HG03354 (cell line): ENCODE results near the gene N4BP2L2.

ENCODE experiments used
- ATAC-seq: cut with Tn5 transposase; IDR thresholded peaks from one replicate; pipeline ENCODE4 v1.9.1; 2021; ENCODE audit warnings: mild to moderate bottlenecking; ENCODE audit not compliant: unreplicated experiment, poor library complexity, severe bottlenecking

Gene N4BP2L2

DNA sequence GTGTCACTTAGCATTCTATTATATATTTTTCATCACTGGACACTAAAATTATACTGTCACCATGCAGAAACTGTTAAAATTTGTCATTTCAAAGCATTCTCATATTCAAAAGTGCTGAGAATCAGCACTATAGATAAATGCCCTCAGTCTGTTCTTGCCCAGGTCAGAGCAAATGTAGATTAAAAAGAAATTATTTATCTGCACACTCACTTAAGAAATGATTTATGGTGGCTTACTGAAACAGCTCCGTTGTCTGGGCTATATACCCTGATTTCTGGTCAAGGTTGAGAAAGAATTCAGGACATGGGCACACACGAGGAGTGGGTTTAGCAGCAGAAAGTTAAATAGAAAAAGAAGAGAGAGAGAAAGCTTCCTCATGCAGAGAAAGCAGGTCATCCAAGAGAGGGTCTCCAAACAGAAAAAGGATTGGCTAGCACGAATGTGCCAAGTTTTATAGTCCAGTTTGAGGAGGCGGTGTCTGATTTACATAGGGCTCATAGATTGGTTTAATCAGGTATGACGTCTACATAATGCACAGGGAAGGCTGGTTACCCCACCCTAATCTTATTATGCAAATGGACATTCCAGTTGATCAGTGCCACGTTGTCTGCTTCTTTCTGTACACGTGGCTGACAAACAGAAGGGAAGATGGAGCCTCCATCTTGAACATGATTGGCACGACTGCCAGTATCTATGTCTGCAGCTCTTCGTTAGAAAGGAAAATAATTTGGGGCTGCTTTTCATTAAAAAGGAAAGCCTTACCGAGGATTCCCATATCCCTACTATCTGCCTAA is 63.4 kb downstream of the N4BP2L2 start:
- no peak for ATAC-seq

- ATAC-seq, result no peak
Observed at GRCh38 chr13:32473650-32474049, 64.9 kb downstream of the N4BP2L2 start.

DNA sequence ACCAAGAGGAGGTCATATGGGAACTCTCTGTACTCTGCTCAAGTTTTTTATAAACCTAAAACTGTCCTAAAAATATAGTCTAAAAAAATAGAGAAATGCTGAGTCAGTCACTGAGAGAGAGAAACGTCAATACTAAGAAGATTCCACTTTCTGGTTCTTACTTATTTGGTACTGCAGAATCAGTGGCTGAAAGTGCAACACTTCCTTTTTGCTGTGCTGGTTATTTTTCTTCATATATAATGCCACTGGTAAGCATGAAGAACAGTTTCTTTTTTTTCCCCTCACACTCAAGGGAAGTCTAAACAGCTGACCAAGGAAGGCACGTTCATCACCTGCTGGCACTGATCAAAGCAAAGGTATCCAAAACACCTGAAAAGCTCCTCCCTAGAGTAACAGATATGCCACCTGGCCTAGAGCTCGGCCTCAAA is 66.4 kb downstream of the N4BP2L2 start:
- ATAC-seq, result peak; percentile 63

- no peak for ATAC-seq
Observed at GRCh38 chr13:32471187-32471922, 67.2 kb downstream of the N4BP2L2 start.

- no peak for ATAC-seq
Observed at GRCh38 chr13:32468502-32469142, 70.0 kb downstream of the N4BP2L2 start.

DNA sequence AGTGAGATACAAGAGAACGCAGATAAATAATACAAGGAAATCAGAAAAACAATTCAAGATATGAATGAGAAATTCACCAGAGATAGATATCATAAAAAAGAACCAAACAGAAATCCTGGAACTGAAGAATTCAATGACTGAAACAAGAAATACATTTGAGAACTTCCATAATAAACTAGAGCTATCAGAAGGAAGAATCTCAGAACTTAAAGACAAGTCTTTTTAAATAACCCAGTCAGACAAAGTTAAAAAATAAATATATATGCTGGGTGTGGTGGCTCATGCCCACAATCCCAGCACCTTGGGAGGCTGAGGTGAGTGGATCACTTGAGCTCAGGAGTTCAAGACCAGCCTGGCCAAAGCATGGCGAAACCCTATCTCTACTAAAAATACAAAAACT is 82.0 kb downstream of the N4BP2L2 start:
- ATAC-seq, result no peak

GRCh38 chr13:32455594-32455903 is 83.0 kb downstream of the N4BP2L2 start:
- ATAC-seq, result no peak

GRCh38 chr13:32454886-32455593 is 83.6 kb downstream of the N4BP2L2 start:
- ATAC-seq, result no peak

DNA sequence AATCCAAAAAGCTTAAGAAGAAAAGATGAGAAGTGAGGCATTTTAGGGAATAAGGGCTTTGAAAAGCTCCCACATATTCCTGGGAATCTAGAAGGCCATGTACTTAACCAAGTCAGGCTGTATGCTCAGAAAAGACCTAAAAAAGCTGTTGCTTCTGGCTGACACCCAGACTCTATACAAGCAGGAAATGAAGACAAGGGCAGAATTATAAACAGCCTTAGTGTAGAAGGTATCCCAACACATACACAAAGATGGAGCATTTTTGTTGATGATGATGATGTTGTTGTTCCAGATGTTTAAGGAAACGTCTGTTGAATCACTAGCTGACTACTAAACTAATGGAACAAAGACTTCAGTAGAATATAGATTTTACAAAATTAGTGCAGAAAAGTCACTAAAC is 84.6 kb downstream of the N4BP2L2 start:
- ATAC-seq, result no peak

DNA sequence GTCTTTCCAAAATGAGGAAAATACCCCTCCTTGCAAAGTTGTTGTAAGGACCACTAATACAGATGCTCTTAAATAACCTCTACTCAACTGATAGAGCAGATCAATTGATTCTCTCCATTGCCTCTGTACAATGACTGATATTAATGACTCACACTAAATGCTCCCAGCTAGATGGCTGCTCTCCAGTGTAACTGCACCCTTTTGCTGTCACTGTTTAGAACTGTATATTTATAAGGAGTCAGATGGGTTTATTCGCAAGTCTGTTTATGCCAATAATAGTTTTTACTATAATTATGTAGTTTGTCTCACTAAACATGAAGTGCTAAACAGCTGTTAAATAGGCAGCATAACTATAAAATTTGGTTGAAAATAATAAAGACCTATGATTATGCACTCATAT is 89.6 kb downstream of the N4BP2L2 start:
- no peak for ATAC-seq

DNA sequence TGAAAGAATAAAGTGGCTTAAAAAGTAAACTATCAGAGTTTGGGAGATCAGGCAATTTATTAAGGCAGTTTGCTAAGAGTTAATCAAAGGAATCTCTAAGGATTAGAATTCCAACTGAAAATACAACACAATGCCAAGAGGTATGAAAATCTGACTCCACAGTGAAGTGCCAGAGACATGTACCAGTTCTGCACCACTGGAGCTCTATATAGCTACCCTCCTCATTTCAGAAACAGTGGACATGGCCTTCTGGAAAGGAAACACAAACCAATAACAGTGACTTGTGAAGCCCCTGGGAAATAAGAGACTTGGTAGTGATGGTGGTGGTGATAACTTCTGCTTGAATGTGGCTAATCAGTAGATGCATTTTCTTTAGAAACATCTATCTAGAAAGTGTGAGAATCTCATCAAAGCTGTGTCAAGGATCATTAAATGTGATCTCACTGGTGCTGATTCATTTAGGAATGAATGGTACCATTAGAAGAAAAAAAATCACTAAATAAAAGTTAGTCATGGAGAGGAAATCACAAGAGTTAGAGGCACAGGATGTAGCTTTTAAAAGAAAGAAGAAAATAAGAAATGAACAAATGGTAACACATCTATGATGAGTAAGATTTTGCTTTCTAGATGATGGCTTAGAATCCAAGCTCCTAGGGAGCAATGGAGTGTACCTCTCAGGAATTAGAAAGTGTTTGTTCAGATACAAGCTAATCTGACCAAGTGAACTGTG is 90.5 kb downstream of the N4BP2L2 start:
- no peak for ATAC-seq

GRCh38 chr13:32446773-32447465 is 91.7 kb downstream of the N4BP2L2 start:
- ATAC-seq, result no peak

DNA sequence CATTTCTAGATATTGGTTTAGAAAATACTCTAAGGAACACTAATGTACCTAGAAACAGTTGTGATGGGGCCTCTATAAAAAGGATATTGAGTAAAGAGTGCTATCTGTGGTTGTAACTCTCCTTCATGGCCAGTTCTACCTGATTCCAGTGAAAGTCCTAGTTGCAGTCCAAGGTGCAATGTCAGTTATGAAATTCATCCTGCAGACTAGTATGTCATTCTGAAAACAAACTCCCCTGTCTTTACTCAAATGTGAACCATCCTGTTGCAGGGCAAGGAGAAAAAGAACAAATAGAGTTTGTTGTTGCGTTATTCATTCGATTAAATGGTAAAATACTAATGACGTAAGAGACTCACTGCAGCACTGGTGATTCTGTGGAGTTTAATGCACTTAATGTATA is 92.4 kb downstream of the N4BP2L2 start:
- ATAC-seq, result no peak

DNA sequence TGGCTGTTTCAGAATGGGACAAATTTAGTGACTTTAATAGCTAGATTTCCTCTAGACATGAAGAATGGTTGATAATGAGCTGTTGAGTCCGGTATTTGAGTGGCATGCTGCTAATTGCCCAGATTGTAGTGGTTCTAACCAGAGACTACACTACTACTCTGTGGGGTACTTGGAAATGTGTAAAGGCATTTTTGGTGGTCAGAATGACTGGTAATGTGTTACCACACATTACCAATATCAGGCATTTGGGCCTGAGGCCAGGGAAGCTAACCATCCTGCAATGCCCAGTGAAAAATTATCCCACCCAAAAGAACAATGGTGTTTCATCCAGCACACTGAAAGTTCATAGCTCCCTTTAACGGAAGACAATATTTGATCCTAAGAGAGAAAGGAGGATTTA is 93.1 kb downstream of the N4BP2L2 start:
- no peak for ATAC-seq

GRCh38 chr13:32443111-32443510 is 95.5 kb downstream of the N4BP2L2 start:
- ATAC-seq, result peak; percentile 84

DNA sequence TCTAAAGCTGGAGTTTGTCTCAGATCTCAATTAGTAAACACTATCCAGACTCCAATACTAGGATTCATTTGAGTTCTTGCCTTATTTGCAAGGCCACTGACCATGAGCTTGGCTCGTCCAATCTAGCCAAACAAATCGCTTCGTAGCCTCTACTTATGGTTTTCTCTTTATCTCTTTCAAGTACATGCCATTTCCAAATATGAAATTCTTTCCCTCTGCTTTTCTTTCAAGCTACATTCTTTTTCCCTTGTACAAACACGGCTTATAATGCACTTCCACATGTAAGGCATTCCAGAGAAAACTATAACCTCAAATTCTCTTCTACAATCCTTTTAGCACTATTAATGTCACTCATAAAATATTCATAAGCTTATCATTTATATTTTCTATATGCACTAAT is 99.7 kb downstream of the N4BP2L2 start:
- ATAC-seq, result no peak

DNA sequence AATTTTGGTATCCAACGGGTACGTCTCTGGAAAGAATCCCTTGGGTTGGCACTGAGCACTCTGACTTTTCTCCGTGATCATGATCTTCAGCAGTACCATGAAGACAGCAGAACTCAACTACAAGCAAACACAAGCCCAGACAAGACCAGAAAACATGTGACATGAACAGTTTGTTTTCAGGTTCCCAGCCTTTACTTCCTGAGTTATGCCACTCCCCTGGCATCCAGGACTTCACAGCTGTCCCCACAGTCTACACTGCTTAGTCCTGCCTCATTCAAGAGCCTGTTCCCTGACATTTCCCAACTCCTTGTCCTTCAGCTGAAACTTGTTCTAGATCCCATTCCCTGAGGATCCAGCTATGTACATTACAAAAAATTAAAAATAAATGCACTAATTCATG is 105.7 kb downstream of the N4BP2L2 start:
- ATAC-seq, result no peak

DNA sequence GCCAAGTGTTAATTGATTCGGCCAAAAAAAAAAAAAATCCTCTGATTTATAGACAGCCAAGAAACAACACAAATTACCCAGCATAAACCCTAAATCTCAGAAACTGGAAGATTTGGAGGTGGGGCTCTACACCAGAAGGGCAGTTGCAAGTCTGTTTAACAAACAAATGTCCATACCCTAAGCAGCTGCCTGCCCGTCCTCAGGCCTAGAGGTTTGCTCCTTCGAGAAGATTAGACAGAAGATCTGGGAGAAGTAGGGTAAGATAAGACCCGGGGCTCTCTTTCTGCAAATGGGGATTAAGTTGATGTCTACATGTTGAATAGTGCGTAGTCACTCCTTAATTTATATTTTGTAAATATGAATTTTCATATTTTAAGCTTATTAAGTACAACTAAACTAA is 107.2 kb downstream of the N4BP2L2 start:
- ATAC-seq, result no peak
